CD4-positive, alpha-beta T cell (primary cell): ENCODE data around the gene MAP2K3. TPM values are rescaled to one million over a fixed set of nuclear protein-coding genes. Genes with fewer than 3 reads are reported as not detected.

Experiments
- ATAC-seq: fragments of 200-7000 bp; cut with Tn5 transposase; one replicate; pipeline ENCODE4 v1.10.0; 2022; ENCODE audit warnings: mild to moderate bottlenecking; ENCODE audit not compliant: poor library complexity
- CTCF ChIA-PET: fragments of 350-600 bp; sonication (Branson Sonifier 250); formaldehyde crosslinking; loops from one replicate; lab custom pipeline; 2021; ENCODE audit warnings: antibody characterized with exemption, inconsistent platforms; lab: Charles Lee
- POLR2A ChIA-PET: fragments of 350-600 bp; sonication (Branson Sonifier 250); formaldehyde crosslinking; loops from one replicate; lab custom pipeline; 2021; ENCODE audit warnings: antibody characterized with exemption, inconsistent platforms; lab: Charles Lee
- DNase-seq, 14 experiments: peaks; one replicate each; pipeline ENCODE4 v3.0.0-alpha.2; 2013 to 2020; ENCODE audit warnings: mixed read lengths in 2 of 14
- H3K27ac ChIP-seq, 2 donors: one replicate each; pipeline versions ENCODE4 v1.5.1 to v1.7.0; 2013; ENCODE audit warnings: low read length in 2 of 2, low read depth in 1 of 2, mild to moderate bottlenecking in 1 of 2
- H3K27me3 ChIP-seq, 2 experiments: 1 replicate in 1 of 2; 2 replicates in 1 of 2; pipeline versions ENCODE4 v1.6.1 to v1.7.0; 2013; ENCODE audit warnings: low read length in 2 of 2, control low read depth in 1 of 2, mild to moderate bottlenecking in 1 of 2, moderate library complexity in 1 of 2; ENCODE audit not compliant: insufficient read depth in 2 of 2, control insufficient read depth in 1 of 2
- H3K36me3 ChIP-seq: one replicate; pipeline ENCODE4 v1.6.1; 2013; ENCODE audit warnings: low read length, control low read depth; ENCODE audit not compliant: insufficient read depth
- H3K4me1 ChIP-seq: one replicate; pipeline ENCODE4 v1.6.1; 2013; ENCODE audit warnings: low read length, control low read depth; ENCODE audit not compliant: insufficient read depth
- H3K4me3 ChIP-seq: one replicate; pipeline ENCODE4 v1.5.1; 2013; ENCODE audit warnings: mild to moderate bottlenecking, low read length, moderate library complexity
- H3K9me3 ChIP-seq, 2 experiments: 1 replicate in 1 of 2; 2 replicates in 1 of 2; pipeline versions ENCODE4 v1.6.1 to v1.7.0; 2013; ENCODE audit warnings: low read length in 2 of 2, mild to moderate bottlenecking in 2 of 2, control low read depth in 1 of 2, moderate library complexity in 1 of 2; ENCODE audit not compliant: control insufficient read depth in 1 of 2, insufficient read depth in 1 of 2
- H3K27ac Mint-ChIP-seq: one replicate; pipeline ENCODE4 v1.8.0; 2020; ENCODE audit warnings: mixed read lengths
- H3K27me3 Mint-ChIP-seq: one replicate; pipeline ENCODE4 v1.8.0; 2021; ENCODE audit warnings: mixed read lengths
- H3K36me3 Mint-ChIP-seq: one replicate; pipeline ENCODE4 v1.8.0; 2021; ENCODE audit warnings: low read depth, mixed read lengths
- H3K4me1 Mint-ChIP-seq: one replicate; pipeline ENCODE4 v1.8.0; 2021; ENCODE audit warnings: low read depth, mixed read lengths
- H3K4me3 Mint-ChIP-seq: one replicate; pipeline ENCODE4 v1.8.0; 2020; ENCODE audit warnings: mild to moderate bottlenecking, mixed read lengths
- H3K9me3 Mint-ChIP-seq: one replicate; pipeline ENCODE4 v1.8.0; 2020; ENCODE audit warnings: mixed read lengths
- CTCF ChIP-seq: fragments of 200-600 bp; IDR thresholded peaks from one replicate; pipeline ENCODE4 v1.8.0; 2022; ENCODE audit warnings: antibody characterized with exemption, mild to moderate bottlenecking
- intact Hi-C, 2 experiments: fragments of 100-400 bp; cut with DNase I in 1 of 2; cut with micrococcal nuclease in 1 of 2; formaldehyde crosslinking; loops; one replicate each; pipeline versions ENCODE4 v1.15.1 to v1.9.0; 2023 to 2025; cut with DNase I, micrococcal nuclease
- total RNA-seq, 174 experiments: library from RNA in 2 of 174; stranded (reverse) in 2 of 174; gene quantifications; one replicate each; pipeline ENCODE4 v1.2.3 and lab custom pipeline; 2021 to 2026

The MAP2K3 gene
- total RNA-seq, 2 experiments from 2014 or later: 36.8 to 38.5 TPM

GRCh38 chr17:21240369-21241055 lies 44.0 kb upstream of the MAP2K3 start:
- Histone ChIP-seq H3K27ac (no peak overlapping the region), H3K4me3 (no peak overlapping the region), H3K9me3 (no peaks in the 10 kb centered on the region), H3K36me3 (peaks cover 2% of the 10 kb centered on the region), H3K27me3 (no peaks in the 10 kb centered on the region), H3K4me1 (no peaks in the 10 kb centered on the region)
- Mint-ChIP-seq H3K27ac (no peak overlapping the region), H3K36me3 (no peaks in the 10 kb centered on the region), H3K27me3 (no peaks in the 10 kb centered on the region), H3K9me3 (no peaks in the 10 kb centered on the region), H3K4me1 (no peaks in the 10 kb centered on the region), H3K4me3 (no peak overlapping the region)
- ChIA-PET CTCF (no interaction called here), POLR2A (no interaction called here)
- intact Hi-C loops: no loop called here
- TF ChIP-seq CTCF: no peak
- ATAC-seq: no peak
- DNase-seq: no peak

GRCh38 chr17:21241564-21241963 lies 42.9 kb upstream of the MAP2K3 start:
- Mint-ChIP-seq H3K4me3 (no peak overlapping the region), H3K9me3 (no peaks in the 10 kb centered on the region), H3K4me1 (no peaks in the 10 kb centered on the region), H3K36me3 (no peaks in the 10 kb centered on the region), H3K27ac (no peak overlapping the region), H3K27me3 (no peaks in the 10 kb centered on the region)
- Histone ChIP-seq H3K4me3 (no peak overlapping the region), H3K4me1 (peaks cover 3% of the 10 kb centered on the region), H3K36me3 (peaks cover 2% of the 10 kb centered on the region), H3K27me3 (no peaks in the 10 kb centered on the region), H3K27ac (no peak overlapping the region), H3K9me3 (no peaks in the 10 kb centered on the region)
- no peak for DNase-seq
- ChIA-PET POLR2A (no interaction called here), CTCF (no interaction called here)
- no peak for ATAC-seq
- intact Hi-C loops: no loop called here
- no peak for TF ChIP-seq CTCF

GRCh38 chr17:21242026-21242697 lies 42.3 kb upstream of the MAP2K3 start:
- Histone ChIP-seq H3K27ac (no peak overlapping the region), H3K4me1 (peaks cover 3% of the 10 kb centered on the region), H3K9me3 (no peaks in the 10 kb centered on the region), H3K27me3 (no peaks in the 10 kb centered on the region), H3K4me3 (no peak overlapping the region), H3K36me3 (peaks cover 2% of the 10 kb centered on the region)
- H3K36me3 Mint-ChIP-seq: no peaks in the 10 kb centered on the region
- no peaks in the 10 kb centered on the region for H3K27me3 Mint-ChIP-seq
- no peak for DNase-seq
- ATAC-seq: no peak
- no peaks in the 10 kb centered on the region for H3K9me3 Mint-ChIP-seq
- ChIA-PET POLR2A (no interaction called here), CTCF (no interaction called here)
- H3K4me1 Mint-ChIP-seq: no peaks in the 10 kb centered on the region
- no peak for TF ChIP-seq CTCF
- no peak overlapping the region for H3K27ac Mint-ChIP-seq
- H3K4me3 Mint-ChIP-seq: no peak overlapping the region
- intact Hi-C loops: no loop called here
